H1 (cell line): ENCODE measurements around the gene TSPEAR. TPM values are rescaled to one million over a fixed set of nuclear protein-coding genes. Genes with fewer than 3 reads are reported as not detected.

Source experiments
- CTCF ChIA-PET: fragments of 300-600 bp; sonication (Branson Sonifier 250); formaldehyde crosslinking; loops from one replicate; lab custom pipeline; 2021; ENCODE audit not compliant: partially characterized antibody; lab: Charles Lee
- POLR2A ChIA-PET: fragments of 300-600 bp; sonication (Branson Sonifier 250); formaldehyde crosslinking; loops from one replicate; lab custom pipeline; 2021; ENCODE audit warnings: inconsistent platforms; ENCODE audit not compliant: partially characterized antibody; lab: Charles Lee
- DNase-seq, 2 experiments: peaks; one replicate each; pipeline versions ENCODE4 v3.0.0 to v3.0.0-alpha.2; 2010 to 2022; ENCODE audit warnings: low spot score in 2 of 2, low read depth in 1 of 2, mixed read lengths in 1 of 2
- FAIRE-seq: peaks from 2 replicates; lab custom pipeline; 2011; peaks lifted over from hg19 to GRCh38; lab: Jason Lieb, UNC
- H2AFZ ChIP-seq: 2 replicates; pipeline ENCODE4 v1.8.1; 2012; ENCODE audit warnings: low read length, inconsistent platforms
- H2AK5ac ChIP-seq: 2 replicates; pipeline ENCODE4 v1.6.1; 2013; ENCODE audit warnings: low read depth, low read length
- H2BK120ac ChIP-seq: replicated peaks from 2 replicates; pipeline ENCODE3; 2013; ENCODE audit warnings: low read depth, low read length, inconsistent platforms
- H2BK12ac ChIP-seq: 2 replicates; pipeline ENCODE4 v1.6.1; 2013; ENCODE audit warnings: low read depth, low read length
- H2BK15ac ChIP-seq: 2 replicates; pipeline ENCODE4 v1.6.1; 2013; ENCODE audit warnings: low read length
- H2BK20ac ChIP-seq: 2 replicates; pipeline ENCODE4 v1.6.1; 2013; ENCODE audit warnings: low read length
- H2BK5ac ChIP-seq: 2 replicates; pipeline ENCODE4 v1.6.1; 2013; ENCODE audit warnings: low read depth, low read length
- H3K14ac ChIP-seq: 2 replicates; pipeline ENCODE4 v1.6.1; 2013; ENCODE audit warnings: inconsistent platforms; ENCODE audit not compliant: insufficient read length
- H3K18ac ChIP-seq: 2 replicates; pipeline ENCODE4 v1.6.1; 2013; ENCODE audit warnings: low read length; ENCODE audit errors: extremely low read depth
- H3K23ac ChIP-seq: 2 replicates; pipeline ENCODE4 v1.6.1; 2013; ENCODE audit warnings: inconsistent platforms; ENCODE audit not compliant: insufficient read length
- H3K23me2 ChIP-seq: 2 replicates; pipeline ENCODE4 v1.6.1; 2013; ENCODE audit warnings: low read depth, low read length
- H3K27ac ChIP-seq: 2 replicates; pipeline ENCODE4 v1.6.1; 2011; ENCODE audit warnings: low read depth, low read length, inconsistent platforms
- H3K27me3 ChIP-seq, 4 experiments: replicated peaks in 1 of 4; 1 replicate in 1 of 4; 2 replicates in 3 of 4; pipeline versions ENCODE4 v1.6.1 to v1.8.1; 2011 to 2013; ENCODE audit warnings: low read length in 3 of 4, mild to moderate bottlenecking in 3 of 4, inconsistent platforms in 2 of 4, mixed read lengths in 2 of 4, moderate library complexity in 1 of 4; ENCODE audit not compliant: control insufficient read depth in 3 of 4, insufficient read depth in 3 of 4; ENCODE audit errors: extremely low read depth in 1 of 4
- H3K36me3 ChIP-seq, 4 experiments: 2 replicates each; pipeline versions ENCODE4 v1.6.1 to v1.8.1; 2011 to 2013; ENCODE audit warnings: mild to moderate bottlenecking in 4 of 4, low read length in 3 of 4, moderate library complexity in 2 of 4, control low read depth in 1 of 4, inconsistent platforms in 1 of 4; ENCODE audit not compliant: insufficient read depth in 4 of 4, control insufficient read depth in 2 of 4
- H3K4ac ChIP-seq: replicated peaks from 2 replicates; pipeline ENCODE3; 2013; ENCODE audit warnings: low read length, low read depth, mixed read lengths, inconsistent platforms; ENCODE audit not compliant: insufficient read length
- H3K4me1 ChIP-seq, 4 experiments: replicated peaks in 1 of 4; 1 replicate in 1 of 4; 2 replicates in 3 of 4; pipeline versions ENCODE4 v1.6.1 to v1.8.1; 2011 to 2013; ENCODE audit warnings: low read length in 3 of 4, inconsistent platforms in 2 of 4, mixed read lengths in 1 of 4; ENCODE audit not compliant: insufficient read depth in 4 of 4, control insufficient read depth in 3 of 4
- H3K4me2 ChIP-seq, 2 experiments: 2 replicates each; pipeline versions ENCODE4 v1.6.1 to v1.8.1; 2011 to 2013; ENCODE audit warnings: low read depth in 2 of 2, low read length in 2 of 2, control low read depth in 1 of 2, inconsistent platforms in 1 of 2, mild to moderate bottlenecking in 1 of 2; ENCODE audit not compliant: insufficient read depth in 1 of 2
- H3K4me3 ChIP-seq, 4 experiments: fragments of 200-600, 300-600 bp in 1 of 4; sonication (generic), shearing (Covaris generic), sonication (Bioruptor Twin) in 1 of 4; 2 replicates each; pipeline versions ENCODE4 v1.5.1 to v1.8.1; 2011 to 2016; ENCODE audit warnings: low read length in 4 of 4, low read depth in 3 of 4, control low read depth in 2 of 4, inconsistent platforms in 2 of 4, mild to moderate bottlenecking in 2 of 4, mixed read lengths in 1 of 4, moderate library complexity in 1 of 4; ENCODE audit not compliant: insufficient read depth in 2 of 4; ENCODE audit errors: extremely low read depth in 1 of 4
- H3K56ac ChIP-seq: replicated peaks from 2 replicates; pipeline ENCODE3; 2013; ENCODE audit warnings: low read depth, mild to moderate bottlenecking, mixed read lengths, low read length, inconsistent platforms; ENCODE audit not compliant: insufficient read length
- H3K79me1 ChIP-seq: 2 replicates; pipeline ENCODE4 v1.6.1; 2013; ENCODE audit warnings: low read depth, low read length, control low read depth
- H3K79me2 ChIP-seq, 2 experiments: 2 replicates each; pipeline versions ENCODE4 v1.6.1 to v1.8.1; 2012 to 2013; ENCODE audit warnings: low read length in 2 of 2, mild to moderate bottlenecking in 2 of 2, inconsistent platforms in 1 of 2; ENCODE audit not compliant: insufficient read depth in 2 of 2, control insufficient read depth in 1 of 2
- H3K9ac ChIP-seq, 4 experiments: replicated peaks in 1 of 4; 1 replicate in 1 of 4; 2 replicates in 3 of 4; pipeline versions ENCODE4 v1.6.1 to v1.8.1; 2011 to 2013; ENCODE audit warnings: low read depth in 3 of 4, low read length in 3 of 4, control low read depth in 2 of 4, mild to moderate bottlenecking in 2 of 4, moderate library complexity in 2 of 4, inconsistent platforms in 1 of 4; ENCODE audit errors: extremely low read depth in 1 of 4
- H3K9me3 ChIP-seq, 2 experiments: 2 replicates each; pipeline versions ENCODE4 v1.6.1 to v1.8.1; 2012 to 2013; ENCODE audit warnings: mild to moderate bottlenecking in 2 of 2, moderate library complexity in 2 of 2, control low read depth in 1 of 2, inconsistent platforms in 1 of 2, low read depth in 1 of 2, low read length in 1 of 2, mixed read lengths in 1 of 2; ENCODE audit not compliant: insufficient read depth in 2 of 2
- H4K20me1 ChIP-seq, 2 experiments: replicated peaks in 1 of 2; 2 replicates each; pipeline versions ENCODE3 to v1.8.1; 2011 to 2013; ENCODE audit warnings: inconsistent platforms in 2 of 2, low read length in 2 of 2, mild to moderate bottlenecking in 1 of 2; ENCODE audit not compliant: insufficient read depth in 2 of 2, control insufficient read depth in 1 of 2
- H4K5ac ChIP-seq: 2 replicates; pipeline ENCODE4 v1.6.1; 2013; ENCODE audit warnings: low read length, low read depth, mixed read lengths, inconsistent platforms; ENCODE audit not compliant: insufficient read length
- H4K8ac ChIP-seq: 2 replicates; pipeline ENCODE4 v1.8.0; 2013; ENCODE audit warnings: mild to moderate bottlenecking, moderate library complexity, low read length, inconsistent platforms; ENCODE audit not compliant: insufficient read depth; ENCODE audit errors: extremely low read depth
- H4K91ac ChIP-seq: replicated peaks from 2 replicates; pipeline ENCODE3; 2013; ENCODE audit warnings: low read length, mixed read lengths, inconsistent platforms; ENCODE audit not compliant: insufficient read length
- BACH1 ChIP-seq: IDR thresholded peaks from 2 replicates; pipeline ENCODE4 v1.6.1; 2012; ENCODE audit warnings: low read length, improper control_type of control experiment
- GTF2F1 ChIP-seq: IDR thresholded peaks from 2 replicates; pipeline ENCODE4 v1.6.1; 2012; ENCODE audit warnings: low read depth, low read length, improper control_type of control experiment, borderline replicate concordance
- NRF1 ChIP-seq: IDR thresholded peaks from 2 replicates; pipeline ENCODE4 v1.6.1; 2011; ENCODE audit warnings: mild to moderate bottlenecking, low read depth, low read length, improper control_type of control experiment
- PHF8 ChIP-seq: fragments of 200-600 bp; sonication (generic); conservative IDR thresholded peaks from 2 replicates; pipeline ENCODE4 v1.7.1; 2012; ENCODE audit warnings: low read depth, mild to moderate bottlenecking, inconsistent platforms, low read length, moderate library complexity
- POU5F1 ChIP-seq: IDR thresholded peaks from 2 replicates; pipeline ENCODE4 v1.6.1; 2011; ENCODE audit warnings: low read depth, mild to moderate bottlenecking, low read length, moderate library complexity
- RNF2 ChIP-seq: fragments of 200-900, 300-1000 bp; sonication (generic); IDR thresholded peaks from 2 replicates; pipeline ENCODE4 v1.7.1; 2016; ENCODE audit warnings: borderline replicate concordance, low read depth, mild to moderate bottlenecking, antibody characterized with exemption, low read length; ENCODE audit not compliant: poor library complexity, severe bottlenecking; ENCODE audit errors: missing control alignments
- SIRT6 ChIP-seq: IDR thresholded peaks from one replicate; pipeline ENCODE4 v1.7.1; 2012; ENCODE audit warnings: low read length, inconsistent platforms
- TAF1 ChIP-seq: IDR thresholded peaks from 2 replicates; pipeline ENCODE4 v1.6.1; 2011; ENCODE audit warnings: mild to moderate bottlenecking, low read depth, low read length
- TAF7 ChIP-seq: optimal IDR thresholded peaks from 2 replicates; pipeline ENCODE3; 2011; ENCODE audit warnings: low read depth, mild to moderate bottlenecking, inconsistent platforms, low read length, moderate library complexity, borderline replicate concordance
- YY1 ChIP-seq: IDR thresholded peaks from 2 replicates; pipeline ENCODE4 v1.6.1; 2011; ENCODE audit warnings: low read depth, mild to moderate bottlenecking, low read length
- ZNF274 ChIP-seq: IDR thresholded peaks from 2 replicates; pipeline ENCODE4 v1.7.0; 2012; ENCODE audit warnings: low read length, borderline replicate concordance; ENCODE audit errors: extremely low read depth
- WGBS, 2 experiments: shearing (Covaris generic) in 1 of 2; methylation state at CpG; one replicate each; pipeline versions ENCODE4 v1.1.6 to v1.1.7; 2013 to 2015; ENCODE audit warnings: low lambda C conversion rate in 2 of 2, mixed read lengths in 2 of 2, inconsistent platforms in 1 of 2, low coverage in 1 of 2, missing lambda C conversion rate in 1 of 2; ENCODE audit not compliant: insufficient replicate concordance in 2 of 2, insufficient coverage in 1 of 2, insufficient read length in 1 of 2; ENCODE audit errors: extremely low coverage in 1 of 2, missing lambda C conversion rate in 1 of 2; 5-methylcytosine and 5-hydroxymethylcytosine counted together
- polyA plus RNA-seq, 7 experiments: library from polyadenylated mRNA; depleted of rRNA in 3 of 7; stranded (reverse) in 5 of 7; unstranded in 2 of 7; fragments of >200 nt in 5 of 7; fragments of 200-250 nt in 2 of 7; gene quantifications; 1 replicate in 5 of 7; 2 replicates in 1 of 7; 4 replicates in 1 of 7; pipeline versions ENCODE4 v1.2.1 to v1.2.3, GENCODE V29; 2011 to 2013; ENCODE audit warnings: missing spikeins in 2 of 7, mixed read lengths in 2 of 7
- total RNA-seq: library from RNA; stranded (reverse); fragmentation: NEBNext Ultra II Directional; extraction: Animal tissue kit (Norgen Biotek cat#: 25700); gene quantifications from 2 replicates; pipeline ENCODE4 v1.2.1, GENCODE V29; 2021
- TF ChIP-seq, protein P1 (sequence below): IDR thresholded peaks from 2 replicates; pipeline ENCODE4 v1.6.1; 2012; ENCODE audit warnings: inconsistent platforms
- TF ChIP-seq, protein P2 (sequence below): IDR thresholded peaks from 2 replicates; pipeline ENCODE4 v1.6.1; 2011; ENCODE audit warnings: low read length, improper control_type of control experiment

TSPEAR gene
- total and polyA plus RNA-seq, 2 of the 8 experiments (the other 6 are each of a cell fraction or from before 2014, with no cell fraction given), result 0.58 to 0.89 TPM

DNA sequence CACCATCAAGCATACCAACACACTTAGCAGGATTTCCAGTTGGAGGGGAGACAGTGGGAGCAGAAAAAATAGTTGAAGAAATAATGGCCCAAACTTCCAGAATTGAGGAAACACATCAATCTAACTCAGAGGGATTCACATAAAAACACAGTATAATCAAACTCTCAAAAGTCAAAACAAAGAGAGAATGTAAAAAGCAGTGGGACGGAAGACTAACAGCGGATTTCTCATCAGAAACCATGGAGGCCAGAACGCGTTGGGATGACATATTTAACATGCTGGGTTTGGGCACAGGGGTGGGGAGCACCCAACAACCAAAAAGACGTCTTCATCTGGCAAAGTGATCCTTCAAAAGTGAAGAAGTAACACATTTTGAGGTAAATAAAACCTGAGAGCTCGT lies 91.5 kb downstream of the TSPEAR start:
- H3K23me2 ChIP-seq, result no peaks in the 10 kb centered on the region
- no peak overlapping the region for H4K8ac ChIP-seq
- no peak overlapping the region for H3K23ac ChIP-seq
- ChIA-PET POLR2A (no interaction called here), CTCF (interaction anchor here (1.1 to 4.0 kb wide), 4 partner anchors 11 to 140 kb away, joined by 4 to 16 read pairs (median 9); partner anchors contain the start of gene KRTAP10-7)
- H2BK5ac ChIP-seq, result no peak overlapping the region
- peaks cover 0 to 4% (median 2%) of the 10 kb centered on the region in 4 experiments; a peak in 4 of 7 replicates for H3K4me1 ChIP-seq
- WGBS, 2 experiments, result 86% methylated on average over 6 of the region's 6 CpGs; no CpG with 5 or more reads in 1 of the 2 experiments
- H3K27me3 ChIP-seq, result no peaks in the 10 kb centered on the region
- no peaks in the 10 kb centered on the region; the same call in 1 of the 2 replicates for H3K79me1 ChIP-seq
- H3K79me2 ChIP-seq, result no peaks in the 10 kb centered on the region
- H3K56ac ChIP-seq, result no peak overlapping the region
- no peak overlapping the region for H3K18ac ChIP-seq
- H2BK120ac ChIP-seq, result no peak overlapping the region
- no peak overlapping the region for H3K14ac ChIP-seq
- no peak overlapping the region for H2AK5ac ChIP-seq
- DNase-seq (no peak), FAIRE-seq (no peak)
- no peak overlapping the region for H3K4ac ChIP-seq
- H4K20me1 ChIP-seq, result no peaks in the 10 kb centered on the region
- no peak overlapping the region for H2BK20ac ChIP-seq
- no peak overlapping the region for H3K9ac ChIP-seq
- no peak overlapping the region for H2AFZ ChIP-seq
- no peak overlapping the region for H3K27ac ChIP-seq
- H4K5ac ChIP-seq, result no peak overlapping the region
- no peak overlapping the region for H2BK15ac ChIP-seq
- no peaks in the 10 kb centered on the region for H3K36me3 ChIP-seq
- H3K9me3 ChIP-seq, result peaks cover 18 to 19% of the 10 kb centered on the region in 2 experiments
- H2BK12ac ChIP-seq, result no peak overlapping the region
- no peak overlapping the region for H4K91ac ChIP-seq
- H3K4me3 ChIP-seq, result no peak overlapping the region
- no peak overlapping the region for H3K4me2 ChIP-seq
- TF ChIP-seq RNF2, result no peak
- no peak for TF ChIP-seq TAF1
- TF ChIP-seq ZNF274, result no peak
- no peak for TF ChIP-seq PHF8
- TF ChIP-seq, protein P1, sequence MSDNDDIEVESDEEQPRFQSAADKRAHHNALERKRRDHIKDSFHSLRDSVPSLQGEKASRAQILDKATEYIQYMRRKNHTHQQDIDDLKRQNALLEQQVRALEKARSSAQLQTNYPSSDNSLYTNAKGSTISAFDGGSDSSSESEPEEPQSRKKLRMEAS, result no peak
- TF ChIP-seq POU5F1, result no peak
- no peak for TF ChIP-seq BACH1
- TF ChIP-seq, protein P2, sequence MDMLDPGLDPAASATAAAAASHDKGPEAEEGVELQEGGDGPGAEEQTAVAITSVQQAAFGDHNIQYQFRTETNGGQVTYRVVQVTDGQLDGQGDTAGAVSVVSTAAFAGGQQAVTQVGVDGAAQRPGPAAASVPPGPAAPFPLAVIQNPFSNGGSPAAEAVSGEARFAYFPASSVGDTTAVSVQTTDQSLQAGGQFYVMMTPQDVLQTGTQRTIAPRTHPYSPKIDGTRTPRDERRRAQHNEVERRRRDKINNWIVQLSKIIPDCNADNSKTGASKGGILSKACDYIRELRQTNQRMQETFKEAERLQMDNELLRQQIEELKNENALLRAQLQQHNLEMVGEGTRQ, result no peak
- TF ChIP-seq NRF1, result no peak
- no peak for TF ChIP-seq GTF2F1
- no peak for TF ChIP-seq YY1
- TF ChIP-seq SIRT6, result no peak
- TF ChIP-seq TAF7, result no peak
